Middle frontal gyrus (tissue), 1 donor: ENCODE measurements around the gene CCAR1.
"Not testable (repeated sequence)": the region's sequence is repeated elsewhere in the genome, so short reads cannot be mapped to it uniquely, and the experiment has no call there.

ENCODE experiments used
- DNase-seq: peaks from one replicate; pipeline ENCODE4 v3.0.0-alpha.2; 2015; ENCODE audit warnings: low spot score; ENCODE audit errors: extremely low spot score

CCAR1 gene

DNA sequence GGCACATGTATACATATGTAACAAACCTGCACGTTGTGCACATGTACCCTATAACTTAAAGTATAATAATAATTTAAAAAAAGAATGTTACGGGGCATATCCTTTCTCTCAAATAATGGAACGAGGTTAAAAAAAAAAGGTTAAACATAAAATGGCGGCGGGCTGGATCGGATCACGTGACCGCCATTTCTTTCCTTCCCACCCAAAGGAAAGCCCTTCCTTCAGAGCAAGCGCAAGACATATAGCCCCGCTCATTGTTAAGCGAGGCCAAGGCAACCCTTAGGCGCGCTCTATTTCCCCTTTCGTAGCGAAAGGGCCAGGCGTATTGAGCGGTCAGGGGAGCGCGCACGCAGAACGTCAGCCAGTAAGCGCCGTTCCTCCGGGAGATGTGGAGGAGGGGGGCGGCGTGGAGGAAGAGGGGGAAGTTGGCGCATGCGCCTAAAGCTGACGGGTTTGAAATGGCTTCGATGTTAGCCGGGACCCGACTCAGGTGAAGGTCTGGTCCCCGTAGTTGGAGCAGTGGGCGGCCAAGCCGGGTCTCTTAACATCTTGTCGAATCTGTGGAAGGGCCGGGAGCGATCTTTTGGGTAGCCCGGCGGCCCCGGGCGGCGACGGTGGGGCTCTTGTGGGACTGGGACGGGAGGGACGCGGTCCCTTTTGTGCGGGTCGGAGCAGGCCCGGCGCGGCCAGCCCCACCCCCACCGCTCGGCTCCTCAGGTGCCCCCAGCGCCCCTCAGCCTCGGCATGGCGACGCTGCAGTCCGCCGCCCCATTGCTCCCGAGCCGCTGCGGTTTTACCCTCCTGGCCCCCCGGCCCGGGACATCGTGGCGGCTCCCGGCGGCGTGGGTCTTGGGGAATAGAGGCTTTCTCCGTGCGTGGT lies at the start of gene CCAR1:
CCAR1 (plus strand) TSS at position 447 of the 880 bp plus-strand sequence. CDS start 1,266 bp downstream, outside the sequence.
- peak; percentile 91 for DNase-seq

- no peak for DNase-seq
Measured at GRCh38 chr10:68684413-68684812, 36.6 kb upstream of the CCAR1 start.

- DNase-seq = no peak
Measured at GRCh38 chr10:68696018-68696417, 25.0 kb upstream of the CCAR1 start.

GRCh38 chr10:68697106-68697505 lies 23.9 kb upstream of the CCAR1 start:
- DNase-seq = no peak

DNA sequence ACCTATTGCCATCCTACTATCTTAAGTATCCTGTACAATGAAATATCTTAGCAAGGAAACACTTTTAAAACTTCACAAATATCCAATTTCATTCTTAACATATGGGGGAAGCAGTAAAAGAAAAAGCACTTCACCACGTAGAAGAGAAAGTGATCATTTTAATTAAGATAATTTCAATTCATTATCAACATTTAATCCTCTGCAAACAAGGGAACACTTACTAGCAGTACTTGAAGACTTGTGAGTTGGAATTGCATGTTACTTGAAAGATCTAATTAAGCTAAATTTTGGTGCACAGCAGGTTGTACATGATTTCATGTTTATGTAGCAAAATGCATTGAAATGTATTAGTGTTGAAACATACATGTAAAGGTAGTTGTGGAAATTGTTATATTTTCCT lies 20.8 kb upstream of the CCAR1 start:
- DNase-seq = no peak

DNA sequence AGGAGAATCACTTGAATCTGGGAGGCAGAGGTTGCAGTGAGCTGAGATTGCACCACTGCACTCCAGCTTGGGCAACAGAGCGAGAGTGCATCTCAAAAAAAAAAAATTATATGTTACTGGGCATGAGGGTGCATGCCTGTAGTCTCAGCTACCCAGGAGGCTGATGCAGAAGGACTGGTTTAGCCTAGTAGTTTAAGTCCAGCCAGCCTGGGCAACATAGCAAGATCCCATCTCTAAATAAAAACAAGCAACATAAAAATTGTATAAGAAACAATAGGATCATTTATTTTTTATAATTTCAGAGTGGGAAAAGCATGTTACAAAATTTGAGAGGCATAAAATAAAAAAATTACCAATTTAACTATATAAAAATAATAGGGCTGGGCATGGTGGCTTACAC lies 15.5 kb upstream of the CCAR1 start:
- DNase-seq = no peak

- not testable (repeated sequence) for DNase-seq
Measured at GRCh38 chr10:68708987-68709386, 12.1 kb upstream of the CCAR1 start.

GRCh38 chr10:68713065-68713464 lies 8.0 kb upstream of the CCAR1 start:
- DNase-seq = not testable (repeated sequence)

DNA sequence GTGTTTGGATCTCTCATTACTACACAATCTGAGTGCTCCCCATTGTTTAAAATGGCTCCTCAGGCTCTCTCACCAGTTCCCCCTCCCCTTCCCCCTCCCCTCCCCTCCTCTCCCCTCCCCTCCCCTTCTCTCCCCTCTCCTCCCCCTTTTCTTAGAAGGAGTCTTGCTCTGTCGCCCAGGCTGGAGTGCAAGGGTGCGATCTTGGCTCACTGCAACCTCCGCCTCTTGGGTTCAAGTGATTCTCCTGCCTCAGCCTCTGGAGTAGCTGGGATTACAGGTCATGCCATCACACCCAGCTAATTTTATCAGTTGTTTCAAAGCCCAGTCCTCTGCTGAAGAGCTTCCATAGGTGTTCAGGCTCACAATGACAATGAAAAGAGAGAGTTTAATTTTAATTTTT lies 3.6 kb upstream of the CCAR1 start:
- no peak for DNase-seq

- no peak for DNase-seq
Measured at GRCh38 chr10:68721673-68722335, 765 bp downstream of the CCAR1 start.

GRCh38 chr10:68725016-68725415 lies 4.0 kb downstream of the CCAR1 start:
- no peak for DNase-seq

- DNase-seq = no peak
Measured at GRCh38 chr10:68727146-68727545, 6.1 kb downstream of the CCAR1 start.

GRCh38 chr10:68732651-68733050 lies 11.6 kb downstream of the CCAR1 start:
- DNase-seq = no peak

GRCh38 chr10:68734349-68734748 lies 13.3 kb downstream of the CCAR1 start:
- no peak for DNase-seq

DNA sequence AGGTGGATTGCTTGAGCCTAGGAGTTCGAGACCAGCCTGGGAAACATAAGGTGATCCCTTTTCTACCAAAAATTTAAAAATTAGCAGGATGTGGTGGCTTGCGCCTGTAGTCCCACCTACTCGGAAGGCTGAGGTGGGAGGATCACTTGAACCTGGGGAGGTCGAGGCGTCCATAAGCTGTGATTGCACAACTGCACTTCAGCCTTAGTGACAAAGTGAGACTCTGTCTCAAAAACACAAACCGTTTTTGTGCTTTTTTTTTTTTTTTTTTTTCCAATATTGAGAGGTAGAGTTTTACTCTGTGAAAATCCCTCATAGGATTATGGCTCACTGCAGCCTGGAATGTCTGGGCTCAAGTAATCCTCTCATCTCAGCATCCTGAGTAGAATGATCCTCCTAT lies 14.1 kb downstream of the CCAR1 start:
- no peak for DNase-seq

GRCh38 chr10:68735739-68736138 lies 14.7 kb downstream of the CCAR1 start:
- not testable (repeated sequence) for DNase-seq

DNA sequence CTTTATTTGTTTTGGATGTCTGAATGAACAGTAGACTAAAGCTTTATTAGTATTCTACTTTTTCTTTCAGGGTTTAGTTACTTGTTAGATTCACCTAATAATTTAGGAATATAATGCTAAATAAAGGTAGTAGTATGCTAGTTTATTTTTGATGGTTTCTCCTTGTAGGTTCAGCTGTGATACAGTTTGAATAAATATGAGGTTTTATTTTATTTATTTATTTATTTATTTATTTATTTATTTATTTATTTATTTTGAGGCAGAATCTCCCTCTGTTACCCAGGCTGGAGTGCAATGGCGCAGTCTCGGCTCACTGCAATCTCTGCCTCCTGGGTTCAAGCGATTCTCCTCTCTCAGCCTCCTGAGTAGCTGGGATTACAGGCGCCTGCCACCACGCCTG lies 19.6 kb downstream of the CCAR1 start:
- not testable (repeated sequence) for DNase-seq

GRCh38 chr10:68742397-68742796 lies 21.4 kb downstream of the CCAR1 start:
- no peak for DNase-seq

DNA sequence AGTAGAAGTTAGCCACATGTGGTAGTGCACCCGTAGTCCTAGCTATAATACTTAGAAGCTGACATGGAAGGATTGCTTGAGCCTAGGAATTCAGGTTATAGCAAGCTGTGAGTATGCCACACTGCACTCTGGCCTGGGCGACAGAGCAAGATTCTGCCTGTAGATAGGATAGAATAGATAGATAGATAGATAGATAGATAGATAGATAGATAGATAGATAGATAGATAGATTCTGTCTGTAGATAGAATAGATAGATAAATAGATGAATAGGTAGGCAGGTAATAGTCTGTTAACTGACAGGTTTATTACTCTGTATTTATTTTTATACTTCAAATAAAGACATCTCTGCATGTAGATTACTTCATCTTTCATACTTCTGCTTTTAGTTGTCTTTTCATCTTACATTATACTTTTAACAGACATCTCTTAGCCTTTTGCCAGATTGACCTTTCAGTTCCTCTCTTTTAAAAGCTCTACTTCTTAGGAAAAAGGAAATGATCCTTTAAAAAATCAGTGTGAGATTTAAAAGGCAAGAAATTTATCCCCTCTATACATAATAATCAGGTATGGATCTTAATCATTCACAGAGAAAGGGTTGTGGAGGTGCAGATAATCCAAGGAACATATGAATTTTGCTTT lies 31.8 kb downstream of the CCAR1 start:
- DNase-seq = no peak

DNA sequence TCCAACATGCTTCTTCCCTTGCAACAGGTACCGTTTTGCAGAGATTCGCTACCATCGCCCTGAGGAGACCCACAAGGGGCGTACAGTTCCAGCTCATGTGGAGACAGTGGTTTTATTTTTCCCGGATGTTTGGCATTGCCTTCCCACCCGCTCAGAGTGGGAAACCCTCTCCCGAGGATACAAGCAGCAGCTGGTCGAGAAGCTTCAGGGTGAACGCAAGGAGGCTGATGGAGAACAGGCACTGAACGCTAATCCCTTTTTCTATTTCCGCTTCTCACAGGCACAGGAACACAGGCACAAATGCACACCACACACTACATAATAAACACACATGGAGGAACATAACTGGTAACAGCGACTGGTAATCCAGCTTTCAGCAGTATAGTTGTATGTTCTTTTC lies 35.2 kb downstream of the CCAR1 start:
- no peak for DNase-seq

GRCh38 chr10:68756766-68757165 lies 35.7 kb downstream of the CCAR1 start:
- no peak for DNase-seq

- no peak for DNase-seq
Measured at GRCh38 chr10:68759223-68759863, 38.3 kb downstream of the CCAR1 start.
